PC-9 (cell line): ENCODE results near the gene ETS2. TPM values are rescaled to one million over a fixed set of nuclear protein-coding genes. Genes with fewer than 3 reads are reported as not detected.

ENCODE experiments used
- BruUV-seq: library from RNA; stranded (reverse); fragments of 400-500 nt; replicated peaks from 2 replicates; lab custom pipeline; 2021; lab: Mats Ljungman, UMichigan
- CTCF ChIA-PET: fragments of 300-600 bp; sonication (Branson Sonifier 250); formaldehyde crosslinking; loops from one replicate; lab custom pipeline; 2022; ENCODE audit warnings: antibody characterized with exemption; lab: Charles Lee
- POLR2A ChIA-PET: fragments of 300-600 bp; sonication (Branson Sonifier 250); formaldehyde crosslinking; loops from one replicate; lab custom pipeline; 2022; ENCODE audit warnings: antibody characterized with exemption; ENCODE audit not compliant: unreplicated experiment; lab: Charles Lee
- DNase-seq, 2 experiments: peaks; one replicate each; pipeline versions ENCODE4 v3.0.0 to v3.0.0-alpha.2; 2015 to 2022; ENCODE audit warnings: mixed read lengths in 1 of 2
- H2AFZ ChIP-seq: fragments of 200-600 bp; sonication (generic); 2 replicates; pipeline ENCODE4 v1.8.1; 2017; ENCODE audit warnings: antibody characterized with exemption
- H3F3A ChIP-seq: fragments of 200-600 bp; sonication (generic); 2 replicates; pipeline ENCODE4 v1.8.1; 2017; ENCODE audit warnings: antibody characterized with exemption, mild to moderate bottlenecking, low read depth; ENCODE audit not compliant: insufficient read depth
- H3K27ac ChIP-seq: fragments of 200-600 bp; sonication (generic); 2 replicates; pipeline ENCODE4 v1.6.1; 2016; ENCODE audit warnings: mixed run types
- H3K27me3 ChIP-seq: fragments of 200-600 bp; sonication (generic); 2 replicates; pipeline ENCODE4 v1.6.1; 2016; ENCODE audit warnings: low read depth, mixed run types; ENCODE audit not compliant: insufficient read depth
- H3K36me3 ChIP-seq: fragments of 200-600 bp; sonication (generic); 2 replicates; pipeline ENCODE4 v1.6.1; 2016; ENCODE audit warnings: low read depth, mixed run types
- H3K4me1 ChIP-seq: fragments of 200-600 bp; sonication (generic); replicated peaks from 2 replicates; pipeline ENCODE4 v1.6.1; 2016; ENCODE audit warnings: mixed run types; ENCODE audit not compliant: insufficient read depth
- H3K4me2 ChIP-seq: fragments of 200-600 bp; sonication (generic); 2 replicates; pipeline ENCODE4 v1.6.1; 2017; ENCODE audit warnings: mixed run types
- H3K4me3 ChIP-seq: fragments of 200-600 bp; sonication (generic); 2 replicates; pipeline ENCODE4 v1.6.1; 2016; ENCODE audit warnings: mixed run types
- H3K79me2 ChIP-seq: fragments of 200-600 bp; sonication (generic); 2 replicates; pipeline ENCODE4 v1.6.1; 2017; ENCODE audit warnings: low read depth, mixed run types
- H3K9me2 ChIP-seq: fragments of 200-600 bp; sonication (generic); 2 replicates; pipeline ENCODE4 v1.8.1; 2017; ENCODE audit warnings: mild to moderate bottlenecking; ENCODE audit not compliant: insufficient read depth
- H3K9me3 ChIP-seq: fragments of 200-600 bp; sonication (generic); 2 replicates; pipeline ENCODE4 v1.8.1; 2016; ENCODE audit warnings: low read depth; ENCODE audit not compliant: insufficient read depth
- H4K20me1 ChIP-seq: fragments of 200-600 bp; sonication (generic); 2 replicates; pipeline ENCODE4 v1.8.1; 2017; ENCODE audit not compliant: insufficient read depth
- CTCF ChIP-seq: fragments of 200-600 bp; sonication (generic); conservative IDR thresholded peaks from 2 replicates; pipeline ENCODE4 v1.6.1; 2017; ENCODE audit warnings: mixed run types, antibody characterized with exemption, mild to moderate bottlenecking, moderate library complexity
- EZH2 ChIP-seq: fragments of 200-600 bp; sonication (generic); IDR thresholded peaks from 2 replicates; pipeline ENCODE4 v1.8.0; 2017; ENCODE audit warnings: antibody characterized with exemption, low read depth
- intact Hi-C: fragments of 100-400 bp; cut with micrococcal nuclease; formaldehyde crosslinking; loops from one replicate; pipeline ENCODE4 v1.10.0; 2022; ENCODE audit not compliant: unreplicated experiment
- total RNA-seq: library from RNA; stranded (reverse); gene quantifications from 2 replicates; pipeline ENCODE4 v1.2.3, GENCODE V29; 2021

ETS2 gene
- total RNA-seq, 1 experiment from 2014 or later = 20.4 TPM

- Histone ChIP-seq H3K79me2 (peaks cover 30% of the 10 kb centered on the region), H3K9me2 (no peaks in the 10 kb centered on the region), H3K4me1 (peaks cover 9% of the 10 kb centered on the region; the same call in 1 of the 2 replicates), H3K27me3 (no peaks in the 10 kb centered on the region), H3K9me3 (no peaks in the 10 kb centered on the region), H3K4me3 (no peak overlapping the region), H4K20me1 (no peaks in the 10 kb centered on the region), H3F3A (peaks cover 11% of the 10 kb centered on the region; the same call in 1 of the 2 replicates), H3K4me2 (no peak overlapping the region), H2AFZ (no peak overlapping the region), H3K27ac (no peak overlapping the region), H3K36me3 (peaks cover 28% of the 10 kb centered on the region)
- BruUV-seq = no TSS peak
- ChIA-PET POLR2A (no interaction called here), CTCF (no interaction called here)
- no peak for DNase-seq
- intact Hi-C loops = no loop called here
- no peak for TF ChIP-seq EZH2
- TF ChIP-seq CTCF = no peak
Measured at GRCh38 chr21:38813143-38813542, 7.4 kb downstream of the ETS2 start.

- no peaks in the 10 kb centered on the region for H3K27me3 ChIP-seq
- BruUV-seq = no TSS peak
- peaks cover 30% of the 10 kb centered on the region for H3K36me3 ChIP-seq
- peaks cover 26% of the 10 kb centered on the region for H3K79me2 ChIP-seq
- no peaks in the 10 kb centered on the region for H3K9me2 ChIP-seq
- CTCF ChIA-PET = no interaction called here
- H3K27ac ChIP-seq = no peak overlapping the region
- no peaks in the 10 kb centered on the region for H3K9me3 ChIP-seq
- no peak overlapping the region for H3K4me3 ChIP-seq
- H2AFZ ChIP-seq = no peak overlapping the region
- POLR2A ChIA-PET = no interaction called here
- no peak overlapping the region for H3K4me2 ChIP-seq
- TF ChIP-seq CTCF = no peak
- no peak for TF ChIP-seq EZH2
- no peak for DNase-seq
- peaks cover 15% of the 10 kb centered on the region; the same call in 1 of the 2 replicates for H3F3A ChIP-seq
- peaks cover 6% of the 10 kb centered on the region for H3K4me1 ChIP-seq
- no peaks in the 10 kb centered on the region for H4K20me1 ChIP-seq
- intact Hi-C loops = no loop called here
Measured at GRCh38 chr21:38813547-38813946, 7.8 kb downstream of the ETS2 start.

GRCh38 chr21:38814126-38815059, 8.7 kb downstream of the ETS2 start:
- Histone ChIP-seq H3K27ac (no peak overlapping the region), H4K20me1 (no peaks in the 10 kb centered on the region), H3K9me3 (no peaks in the 10 kb centered on the region), H3K27me3 (no peaks in the 10 kb centered on the region), H3K9me2 (no peaks in the 10 kb centered on the region), H3F3A (peaks cover 24% of the 10 kb centered on the region), H3K4me3 (no peak overlapping the region), H3K36me3 (peaks cover 39% of the 10 kb centered on the region), H2AFZ (no peak overlapping the region), H3K4me2 (no peak overlapping the region), H3K4me1 (peaks cover 9% of the 10 kb centered on the region), H3K79me2 (peaks cover 17% of the 10 kb centered on the region)
- no peak for TF ChIP-seq CTCF
- TF ChIP-seq EZH2 = no peak
- no TSS peak for BruUV-seq
- POLR2A ChIA-PET = no interaction called here
- intact Hi-C loops = no loop called here
- CTCF ChIA-PET = no interaction called here
- no peak for DNase-seq
